Liver (tissue), 9 donors: ENCODE results near the gene GOLGA6A. TPM values are rescaled to one million over a fixed set of nuclear protein-coding genes. Genes with fewer than 3 reads are reported as not detected.

Experiments used
- DNase-seq: peaks from one replicate; pipeline ENCODE4 v3.0.0-alpha.2; 2017; ENCODE audit warnings: low spot score
- H3K27ac ChIP-seq, 2 donors: one replicate each; pipeline ENCODE4 v1.7.0; 2013; ENCODE audit warnings: inconsistent platforms in 2 of 2, low read length in 2 of 2, control low read depth in 1 of 2, low read depth in 1 of 2, mild to moderate bottlenecking in 1 of 2
- H3K27me3 ChIP-seq, 4 donors: one replicate each; pipeline versions ENCODE4 v1.6.1 to v1.7.0; 2013; ENCODE audit warnings: low read length in 3 of 4, inconsistent platforms in 1 of 4, mild to moderate bottlenecking in 1 of 4, moderate library complexity in 1 of 4; ENCODE audit not compliant: control insufficient read depth in 4 of 4, insufficient read depth in 4 of 4
- H3K36me3 ChIP-seq, 4 donors: one replicate each; pipeline versions ENCODE4 v1.6.1 to v1.7.0; 2013; ENCODE audit warnings: low read length in 3 of 4, mild to moderate bottlenecking in 3 of 4, low read depth in 1 of 4, moderate library complexity in 1 of 4; ENCODE audit not compliant: control insufficient read depth in 4 of 4, insufficient read depth in 3 of 4
- H3K4me1 ChIP-seq, 4 donors: one replicate each; pipeline versions ENCODE4 v1.6.1 to v1.7.0; 2013; ENCODE audit warnings: low read length in 3 of 4, mild to moderate bottlenecking in 3 of 4, moderate library complexity in 1 of 4; ENCODE audit not compliant: control insufficient read depth in 4 of 4, insufficient read depth in 4 of 4
- H3K4me3 ChIP-seq, 3 donors: one replicate each; pipeline versions ENCODE4 v1.6.1 to v1.7.0; 2013; ENCODE audit warnings: low read length in 3 of 3, control low read depth in 1 of 3, low read depth in 1 of 3, mild to moderate bottlenecking in 1 of 3
- H3K9ac ChIP-seq, 2 donors: one replicate each; pipeline ENCODE4 v1.7.0; 2013; ENCODE audit warnings: low read length in 2 of 2, mild to moderate bottlenecking in 2 of 2, moderate library complexity in 2 of 2, control low read depth in 1 of 2, low read depth in 1 of 2
- H3K9me3 ChIP-seq, 4 donors: one replicate each; pipeline versions ENCODE4 v1.6.1 to v1.7.0; 2013; ENCODE audit warnings: low read length in 3 of 4; ENCODE audit not compliant: control insufficient read depth in 4 of 4
- CTCF ChIP-seq: fragments of 150-350 bp; IDR thresholded peaks from 2 replicates; pipeline ENCODE4 v1.5.1; 2017; ENCODE audit warnings: improper control_type of control experiment, low read depth, low read length; ENCODE audit not compliant: missing input control
- EGR1 ChIP-seq, 2 donors: IDR thresholded peaks; 2 replicates each; pipeline ENCODE4 v1.6.1; 2016 to 2018; ENCODE audit warnings: antibody characterized with exemption in 2 of 2, low read depth in 2 of 2
- FOXA2 ChIP-seq: IDR thresholded peaks from 2 replicates; pipeline ENCODE4 v1.6.1; 2016; ENCODE audit warnings: antibody characterized with exemption
- HNF4A ChIP-seq, 2 donors: conservative IDR thresholded peaks; 2 replicates each; pipeline ENCODE4 v1.6.1; 2016; ENCODE audit warnings: antibody characterized with exemption in 2 of 2, mild to moderate bottlenecking in 2 of 2
- NR2F2 ChIP-seq: IDR thresholded peaks from 2 replicates; pipeline ENCODE4 v1.6.1; 2016; ENCODE audit warnings: antibody characterized with exemption
- REST ChIP-seq: IDR thresholded peaks from 2 replicates; pipeline ENCODE4 v1.6.1; 2016; ENCODE audit warnings: antibody characterized with exemption, mild to moderate bottlenecking
- RXRA ChIP-seq, 2 donors: IDR thresholded peaks; 2 replicates each; pipeline ENCODE4 v1.6.1; 2017 to 2018; ENCODE audit warnings: antibody characterized with exemption in 2 of 2, mild to moderate bottlenecking in 1 of 2
- YY1 ChIP-seq: IDR thresholded peaks from 2 replicates; pipeline ENCODE4 v1.6.1; 2016; ENCODE audit warnings: antibody characterized with exemption, mild to moderate bottlenecking
- WGBS: extraction: QIAGEN DNeasy Blood & Tissue Kit; methylation state at CpG from one replicate; pipeline ENCODE4 v1.1.7; 2013; 5-methylcytosine and 5-hydroxymethylcytosine counted together
- polyA plus RNA-seq, 2 donors: library from polyadenylated mRNA; stranded (reverse) in 1 of 2; unstranded in 1 of 2; fragments of 200-250 nt in 1 of 2; fragments of >200 nt in 1 of 2; fragmentation: Nextera tagmentation in 1 of 2; extraction: Ambion mirVana in 1 of 2; gene quantifications; one replicate each; pipeline versions ENCODE4 v1.2.1 to v1.2.3, GENCODE V29; 2013 to 2015
- total RNA-seq, 2 donors: library from RNA; depleted of rRNA; stranded (reverse); fragments of >200 nt; gene quantifications; one replicate each; pipeline ENCODE4 v1.2.3, GENCODE V29; 2014
- TF ChIP-seq, protein P1 (sequence below): IDR thresholded peaks from 2 replicates; pipeline ENCODE4 v1.6.1; 2016; ENCODE audit warnings: antibody characterized with exemption
- TF ChIP-seq, protein P2 (sequence below): IDR thresholded peaks from 2 replicates; pipeline ENCODE4 v1.6.1; 2016; ENCODE audit warnings: antibody characterized with exemption
- donor health status: healthy.
- donor health status: healthy.
- donor health status: healthy.
- donor health status: healthy.
- donor health status: healthy.

Gene GOLGA6A
- total and polyA plus RNA-seq, 4 donors, result 0.06 to 1.4 (median 0.63) TPM

DNA sequence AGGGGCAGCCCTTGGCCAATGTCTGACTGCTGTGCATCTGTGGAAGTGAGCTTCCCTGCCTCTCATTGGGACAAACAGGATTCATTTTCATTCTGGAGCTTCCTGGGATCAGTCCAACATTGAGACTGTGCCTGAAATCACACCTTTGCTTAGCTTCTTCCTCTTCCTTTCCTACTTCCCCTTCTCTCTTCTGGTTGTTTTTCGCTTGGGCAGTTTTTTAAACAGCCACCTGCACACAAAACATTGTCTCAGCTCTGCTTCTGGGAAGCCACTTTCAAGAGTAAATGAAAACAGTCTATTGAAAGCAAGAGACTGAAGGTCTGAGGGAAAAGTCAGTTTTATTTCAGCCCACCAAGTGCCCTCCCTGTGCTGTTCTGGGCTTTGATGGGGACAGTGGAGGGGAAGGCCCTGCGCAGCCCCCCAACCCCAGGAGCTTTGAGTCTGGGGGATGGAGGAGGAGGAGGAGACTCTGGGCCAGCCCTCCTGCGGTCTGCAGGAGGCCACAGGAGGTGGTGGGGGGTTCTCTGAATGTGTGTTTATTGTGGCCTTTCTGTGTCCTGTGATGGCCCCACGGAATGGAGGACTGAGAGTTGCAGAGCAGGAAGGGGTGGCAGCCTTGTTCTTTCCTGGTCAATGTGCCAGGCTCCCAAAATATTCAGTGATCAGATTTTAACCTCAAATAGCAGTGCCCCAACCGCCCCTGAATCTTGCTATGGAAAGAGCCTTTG is 40.2 kb upstream of the GOLGA6A start:
- Histone ChIP-seq H3K9ac (no peak overlapping the region), H3K9me3 (no peaks in the 10 kb centered on the region), H3K4me3 (no peak overlapping the region), H3K36me3 (no peaks in the 10 kb centered on the region), H3K27me3 (no peaks in the 10 kb centered on the region), H3K27ac (no peak overlapping the region), H3K4me1 (peaks cover 0 to 4% (median 2%) of the 10 kb centered on the region in 4 donors)
- TF ChIP-seq CTCF, result no peak
- TF ChIP-seq, protein P1, sequence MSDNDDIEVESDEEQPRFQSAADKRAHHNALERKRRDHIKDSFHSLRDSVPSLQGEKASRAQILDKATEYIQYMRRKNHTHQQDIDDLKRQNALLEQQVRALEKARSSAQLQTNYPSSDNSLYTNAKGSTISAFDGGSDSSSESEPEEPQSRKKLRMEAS, result no peak
- TF ChIP-seq EGR1 (IDR thresholded peaks at IDR 0.05; ENCODE audit: low read depth in 2 of 2), result no peak
- no peak for TF ChIP-seq HNF4A (conservative IDR thresholded peaks at IDR 0.05)
- TF ChIP-seq NR2F2, result no peak
- TF ChIP-seq, protein P2, sequence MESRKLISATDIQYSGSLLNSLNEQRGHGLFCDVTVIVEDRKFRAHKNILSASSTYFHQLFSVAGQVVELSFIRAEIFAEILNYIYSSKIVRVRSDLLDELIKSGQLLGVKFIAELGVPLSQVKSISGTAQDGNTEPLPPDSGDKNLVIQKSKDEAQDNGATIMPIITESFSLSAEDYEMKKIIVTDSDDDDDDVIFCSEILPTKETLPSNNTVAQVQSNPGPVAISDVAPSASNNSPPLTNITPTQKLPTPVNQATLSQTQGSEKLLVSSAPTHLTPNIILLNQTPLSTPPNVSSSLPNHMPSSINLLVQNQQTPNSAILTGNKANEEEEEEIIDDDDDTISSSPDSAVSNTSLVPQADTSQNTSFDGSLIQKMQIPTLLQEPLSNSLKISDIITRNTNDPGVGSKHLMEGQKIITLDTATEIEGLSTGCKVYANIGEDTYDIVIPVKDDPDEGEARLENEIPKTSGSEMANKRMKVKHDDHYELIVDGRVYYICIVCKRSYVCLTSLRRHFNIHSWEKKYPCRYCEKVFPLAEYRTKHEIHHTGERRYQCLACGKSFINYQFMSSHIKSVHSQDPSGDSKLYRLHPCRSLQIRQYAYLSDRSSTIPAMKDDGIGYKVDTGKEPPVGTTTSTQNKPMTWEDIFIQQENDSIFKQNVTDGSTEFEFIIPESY, result no peak
- no peak for TF ChIP-seq RXRA (IDR thresholded peaks at IDR 0.05)
- no peak for DNase-seq
- WGBS, result 68% methylated on average over 5 of the region's 5 CpGs

GRCh38 chr15:74121858-74122257 is 39.5 kb upstream of the GOLGA6A start:
- H3K9ac ChIP-seq, result no peak overlapping the region
- no peaks in the 10 kb centered on the region for H3K27me3 ChIP-seq
- TF ChIP-seq REST, result no peak
- TF ChIP-seq, protein P2, result no peak
- TF ChIP-seq EGR1 (IDR thresholded peaks at IDR 0.05; ENCODE audit: low read depth in 2 of 2), result no peak
- no peak for TF ChIP-seq YY1
- TF ChIP-seq, protein P1, result no peak
- TF ChIP-seq HNF4A (conservative IDR thresholded peaks at IDR 0.05), result no peak
- TF ChIP-seq FOXA2, result no peak
- TF ChIP-seq NR2F2, result no peak

More at GRCh38 chr15:74121858-74122257, 39.5 kb upstream of the GOLGA6A start:
- Histone ChIP-seq H3K36me3 (no peaks in the 10 kb centered on the region), H3K4me3 (no peak overlapping the region), H3K27ac (no peak overlapping the region), H3K4me1 (no peaks in the 10 kb centered on the region), H3K9me3 (no peaks in the 10 kb centered on the region)
- DNase-seq, result no peak
- 90% methylated on average over 6 of the region's 6 CpGs for WGBS
